ENCODE data around the gene FAM120B.

FAM120B gene

DNA sequence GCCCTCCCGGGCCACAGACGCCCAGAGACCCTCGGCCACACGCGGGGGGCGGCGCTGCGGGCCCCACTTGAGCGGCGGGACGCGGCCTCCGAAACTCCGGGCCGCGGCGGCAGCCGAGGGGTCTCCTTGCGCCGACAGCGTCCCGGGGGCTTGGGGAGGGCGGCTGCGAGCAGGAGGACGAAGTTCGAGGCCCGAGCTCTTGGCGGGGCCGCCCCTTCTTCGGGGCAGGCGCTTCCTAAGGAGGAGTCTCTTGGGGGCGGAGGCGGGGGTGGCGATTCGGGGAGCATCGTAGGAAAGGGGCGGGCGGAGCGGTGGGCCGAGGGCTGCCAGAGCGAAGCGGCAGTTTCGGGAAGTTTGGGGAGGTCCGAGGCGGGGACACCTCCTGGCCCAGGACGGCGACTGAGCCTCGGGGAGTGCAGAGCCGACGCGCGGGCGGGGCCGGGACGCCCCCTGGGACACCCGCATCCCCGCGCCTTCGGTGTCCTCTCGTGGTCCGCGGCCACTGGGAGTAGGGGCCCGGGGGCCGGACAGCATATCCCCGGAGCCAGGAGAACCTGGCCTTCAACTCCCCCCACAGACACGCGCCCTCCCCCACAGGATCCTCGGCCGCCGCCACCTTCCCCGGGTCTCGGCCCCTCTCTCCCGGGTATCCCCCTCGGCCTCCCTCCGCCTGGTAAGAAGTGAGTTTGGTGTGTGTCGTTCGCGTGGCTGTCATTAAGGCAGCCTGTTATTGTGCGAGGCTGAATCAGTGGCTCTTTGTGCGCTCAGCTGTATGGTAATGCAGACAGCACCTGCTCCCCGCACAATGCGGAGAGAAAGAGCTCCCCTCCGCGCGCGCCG is 15.1 kb upstream of the FAM120B start:
- H3K9me3 ChIP-seq (ENCODE audit: control extremely low read depth in 1 of 5, control insufficient read depth in 4 of 5, insufficient read depth in 2 of 5, low read depth in 1 of 5, low read length in 4 of 5): no peaks in the 10 kb centered on the region
- H3K27ac ChIP-seq (ENCODE audit: insufficient read depth in 1 of 2, low read depth in 1 of 2, low read length in 2 of 2, poor library complexity in 1 of 2, severe bottlenecking in 2 of 2): no peak overlapping the region
- H3K36me3 ChIP-seq (ENCODE audit: control insufficient read depth in 4 of 4, insufficient read depth in 4 of 4, low read length in 3 of 4): no peaks in the 10 kb centered on the region
- peak overlapping the region; percentile 8 to 85 (median 50) for H3K4me3 ChIP-seq (ENCODE audit: control insufficient read depth in 1 of 7, extremely low read depth in 1 of 7, insufficient read depth in 4 of 7, low read depth in 2 of 7, low read length in 6 of 7)
- H3K27me3 ChIP-seq (replicated peaks in 2 of 5; ENCODE audit: control insufficient read depth in 4 of 5, insufficient read depth in 5 of 5, low read length in 4 of 5): peaks cover 9 to 99% (median 51%) of the 10 kb centered on the region in 5 experiments
- H3K4me1 ChIP-seq (ENCODE audit: control extremely low read depth in 1 of 4, control insufficient read depth in 4 of 4, insufficient read depth in 4 of 4, low read length in 3 of 4): peaks cover 0 to 78% (median 62%) of the 10 kb centered on the region in 4 experiments
- WGBS (ENCODE audit: insufficient coverage): under 1% methylated on average over 76 of the region's 87 CpGs
- ChIA-PET POLR2A (no interaction called here), CTCF (interaction anchor here (1.0 to 1.6 kb wide), 3 partner anchors 14 to 280 kb away, joined by 3 to 4 read pairs (median 3); no protein-coding TSS in a partner anchor)
- peak; percentile 49 to 60 (median 53) for DNase-seq

DNA sequence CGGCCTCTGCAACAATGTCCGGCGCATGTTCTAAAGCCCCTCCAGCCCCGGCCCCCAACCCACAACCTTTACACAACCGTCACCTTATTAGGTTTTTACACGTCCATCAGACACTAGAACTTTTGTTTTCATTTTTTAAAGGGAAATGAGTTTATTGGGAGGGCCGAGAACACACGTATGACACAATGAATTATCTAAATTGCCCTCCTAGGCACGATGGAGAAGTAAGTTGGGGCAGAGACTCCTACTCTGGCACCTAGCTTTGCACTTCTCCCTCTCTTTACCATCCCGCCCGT is 14.5 kb upstream of the FAM120B start:
- ChIA-PET CTCF (interaction anchor here (1.0 to 1.6 kb wide), 3 partner anchors 14 to 280 kb away, joined by 3 to 4 read pairs (median 3); no protein-coding TSS in a partner anchor), POLR2A (no interaction called here)
- H3K4me1 ChIP-seq (ENCODE audit: control extremely low read depth in 1 of 4, control insufficient read depth in 4 of 4, insufficient read depth in 4 of 4, low read length in 3 of 4): peaks cover 0 to 82% (median 62%) of the 10 kb centered on the region in 4 experiments
- WGBS (ENCODE audit: insufficient coverage): 0% methylated on average over 7 of the region's 11 CpGs
- no peaks in the 10 kb centered on the region for H3K36me3 ChIP-seq (ENCODE audit: control insufficient read depth in 4 of 4, insufficient read depth in 4 of 4, low read length in 3 of 4)
- peaks cover 9 to 99% (median 51%) of the 10 kb centered on the region in 5 experiments for H3K27me3 ChIP-seq (replicated peaks in 2 of 5; ENCODE audit: control insufficient read depth in 4 of 5, insufficient read depth in 5 of 5, low read length in 4 of 5)
- H3K4me3 ChIP-seq (ENCODE audit: control insufficient read depth in 1 of 7, extremely low read depth in 1 of 7, insufficient read depth in 4 of 7, low read depth in 2 of 7, low read length in 6 of 7): peak overlapping the region in 5 of 7 experiments; percentile 29 to 85 (median 50)
- no peaks in the 10 kb centered on the region for H3K9me3 ChIP-seq (ENCODE audit: control extremely low read depth in 1 of 5, control insufficient read depth in 4 of 5, insufficient read depth in 2 of 5, low read depth in 1 of 5, low read length in 4 of 5)
- H3K27ac ChIP-seq (ENCODE audit: insufficient read depth in 1 of 2, low read depth in 1 of 2, low read length in 2 of 2, poor library complexity in 1 of 2, severe bottlenecking in 2 of 2): no peak overlapping the region
- no peak for DNase-seq

DNA sequence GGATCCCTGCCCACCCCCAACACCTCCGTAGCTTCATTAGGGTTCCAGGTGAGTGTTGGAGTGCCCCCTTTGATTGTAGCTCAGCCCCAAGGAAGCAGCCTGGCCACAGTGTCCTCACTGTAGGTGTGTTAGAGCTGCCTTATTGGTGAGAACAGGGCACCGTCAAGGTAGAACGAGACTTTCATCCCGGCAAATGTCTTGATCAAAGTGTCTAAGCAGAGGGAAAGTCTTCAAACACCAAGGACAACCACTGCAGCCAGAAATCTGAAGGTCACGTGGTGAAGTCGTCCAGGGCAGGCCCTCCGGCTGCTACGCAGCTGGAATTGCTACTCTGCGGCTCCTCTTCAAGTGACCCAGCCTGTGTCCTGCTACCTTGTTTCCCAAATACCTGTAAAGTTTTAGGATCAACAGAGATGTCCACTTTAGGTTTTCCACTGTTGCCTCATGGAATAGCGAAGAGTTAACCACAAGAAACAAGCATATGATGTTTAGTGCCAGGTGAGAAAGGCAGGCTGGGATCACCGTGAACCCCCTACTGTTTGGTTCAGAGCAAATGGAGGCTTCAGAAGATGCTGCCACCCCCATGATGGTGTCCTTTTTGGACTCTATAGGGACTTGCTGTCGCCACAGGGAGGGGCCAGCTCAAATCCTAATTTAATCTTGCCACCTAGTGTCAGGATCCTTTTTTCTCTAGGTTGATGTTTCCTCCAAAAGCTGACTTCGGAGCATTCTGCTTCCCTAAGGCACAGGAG is 14.0 kb upstream of the FAM120B start:
- ChIA-PET POLR2A (no interaction called here), CTCF (interaction anchor here (0.8 to 2.1 kb wide), 6 partner anchors 13 to 341 kb away, joined by 3 to 5 read pairs (median 4); no protein-coding TSS in a partner anchor)
- Histone ChIP-seq H3K9me3 (ENCODE audit: control extremely low read depth in 1 of 5, control insufficient read depth in 4 of 5, insufficient read depth in 2 of 5, low read depth in 1 of 5, low read length in 4 of 5) (no peaks in the 10 kb centered on the region), H3K4me1 (ENCODE audit: control extremely low read depth in 1 of 4, control insufficient read depth in 4 of 4, insufficient read depth in 4 of 4, low read length in 3 of 4) (peaks cover 0 to 84% (median 63%) of the 10 kb centered on the region in 4 experiments), H3K27ac (ENCODE audit: insufficient read depth in 1 of 2, low read depth in 1 of 2, low read length in 2 of 2, poor library complexity in 1 of 2, severe bottlenecking in 2 of 2) (no peak overlapping the region), H3K4me3 (ENCODE audit: control insufficient read depth in 1 of 7, extremely low read depth in 1 of 7, insufficient read depth in 4 of 7, low read depth in 2 of 7, low read length in 6 of 7) (peak overlapping the region in 2 of 7 experiments; percentile 50 to 85), H3K36me3 (ENCODE audit: control insufficient read depth in 4 of 4, insufficient read depth in 4 of 4, low read length in 3 of 4) (no peaks in the 10 kb centered on the region), H3K27me3 (replicated peaks in 2 of 5; ENCODE audit: control insufficient read depth in 4 of 5, insufficient read depth in 5 of 5, low read length in 4 of 5) (peaks cover 10 to 99% (median 46%) of the 10 kb centered on the region in 5 experiments)
- WGBS (ENCODE audit: insufficient coverage): 4% methylated on average over 11 of the region's 13 CpGs
- peak in 1 of 3 donors; percentile 45 for DNase-seq

DNA sequence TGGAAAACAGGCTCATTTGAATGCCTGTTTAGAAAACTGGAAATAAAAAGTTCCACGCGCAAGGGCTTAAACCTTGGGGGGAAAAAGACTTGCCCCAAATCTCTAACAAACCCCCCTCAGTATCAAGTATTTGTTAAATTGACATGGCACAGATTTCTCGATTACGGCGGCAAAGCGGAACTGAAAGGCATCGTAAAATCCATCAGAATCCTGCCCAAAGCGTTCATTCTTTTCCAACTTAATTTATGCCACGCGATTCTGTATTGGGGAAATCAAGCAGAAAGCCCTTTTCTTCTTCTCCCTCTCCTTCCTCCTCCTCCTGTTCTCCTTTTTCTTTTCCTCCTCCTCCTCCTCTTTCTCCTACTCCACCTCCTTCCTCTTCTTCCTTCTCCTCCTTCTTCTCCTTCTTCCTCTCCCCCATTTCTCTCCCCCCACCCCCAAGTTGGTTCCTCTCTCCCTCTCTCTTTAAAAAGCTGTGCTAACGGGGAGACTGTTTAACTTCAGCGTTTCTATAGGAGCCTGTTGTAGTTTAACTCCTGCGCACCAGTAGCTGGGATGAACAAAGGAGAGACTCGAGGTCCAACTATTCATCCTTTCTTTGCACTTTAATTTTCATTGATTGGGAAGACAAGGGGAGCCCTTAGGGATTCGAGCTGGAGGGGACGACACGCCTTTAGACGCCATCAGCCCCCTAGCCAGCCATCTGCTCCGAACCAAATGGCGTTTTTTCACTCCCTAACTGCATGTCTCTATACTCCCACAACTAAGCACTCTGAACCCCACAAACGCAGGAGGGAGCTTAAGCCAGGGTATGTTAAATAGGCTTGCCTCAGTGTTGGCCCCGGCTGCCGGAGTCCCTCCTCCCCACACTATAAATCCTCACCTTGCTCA is 13.0 kb upstream of the FAM120B start:
- Histone ChIP-seq H3K27ac (ENCODE audit: insufficient read depth in 1 of 2, low read depth in 1 of 2, low read length in 2 of 2, poor library complexity in 1 of 2, severe bottlenecking in 2 of 2) (no peak overlapping the region), H3K27me3 (replicated peaks in 2 of 5; ENCODE audit: control insufficient read depth in 4 of 5, insufficient read depth in 5 of 5, low read length in 4 of 5) (peaks cover 17 to 99% (median 41%) of the 10 kb centered on the region in 5 experiments), H3K36me3 (ENCODE audit: control insufficient read depth in 4 of 4, insufficient read depth in 4 of 4, low read length in 3 of 4) (no peaks in the 10 kb centered on the region), H3K4me3 (ENCODE audit: control insufficient read depth in 1 of 7, extremely low read depth in 1 of 7, insufficient read depth in 4 of 7, low read depth in 2 of 7, low read length in 6 of 7) (peak overlapping the region in 1 of 7 experiments; percentile 10), H3K4me1 (ENCODE audit: control extremely low read depth in 1 of 4, control insufficient read depth in 4 of 4, insufficient read depth in 4 of 4, low read length in 3 of 4) (peaks cover 0 to 81% (median 61%) of the 10 kb centered on the region in 4 experiments), H3K9me3 (ENCODE audit: control extremely low read depth in 1 of 5, control insufficient read depth in 4 of 5, insufficient read depth in 2 of 5, low read depth in 1 of 5, low read length in 4 of 5) (no peaks in the 10 kb centered on the region)
- no peak for DNase-seq
- 8% methylated on average over 15 of the region's 23 CpGs for WGBS (ENCODE audit: insufficient coverage)
- CTCF ChIA-PET: interaction anchor here (0.8 to 2.1 kb wide), 6 partner anchors 9 to 342 kb away, joined by 3 to 5 read pairs (median 4); no protein-coding TSS in a partner anchor
- POLR2A ChIA-PET: no interaction called here

DNA sequence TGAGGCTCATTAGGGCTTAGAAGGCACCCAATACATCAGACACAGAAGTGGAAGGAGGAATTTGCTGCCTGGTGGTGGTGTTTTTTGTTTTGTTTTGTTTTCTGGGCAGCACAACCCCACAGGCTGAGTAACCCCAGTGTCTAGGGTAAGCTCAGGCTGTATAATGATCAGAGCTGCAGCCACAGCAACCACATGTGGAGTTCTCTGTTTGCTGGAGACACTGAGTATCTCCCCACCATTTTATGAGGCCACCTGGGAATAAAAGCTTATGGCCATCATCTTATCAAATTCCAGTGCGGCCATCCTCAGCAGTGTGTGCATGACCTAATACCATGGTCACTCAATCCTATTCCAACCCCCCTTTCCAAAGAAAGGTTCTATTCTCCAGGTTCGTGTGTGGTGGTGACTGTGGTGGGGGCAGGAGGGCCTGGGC is 12.2 kb upstream of the FAM120B start:
- Histone ChIP-seq H3K4me3 (ENCODE audit: control insufficient read depth in 1 of 7, extremely low read depth in 1 of 7, insufficient read depth in 4 of 7, low read depth in 2 of 7, low read length in 6 of 7) (no peak overlapping the region), H3K9me3 (ENCODE audit: control extremely low read depth in 1 of 5, control insufficient read depth in 4 of 5, insufficient read depth in 2 of 5, low read depth in 1 of 5, low read length in 4 of 5) (no peaks in the 10 kb centered on the region), H3K36me3 (ENCODE audit: control insufficient read depth in 4 of 4, insufficient read depth in 4 of 4, low read length in 3 of 4) (no peaks in the 10 kb centered on the region), H3K27me3 (replicated peaks in 2 of 5; ENCODE audit: control insufficient read depth in 4 of 5, insufficient read depth in 5 of 5, low read length in 4 of 5) (peaks cover 17 to 99% (median 36%) of the 10 kb centered on the region in 5 experiments), H3K27ac (ENCODE audit: insufficient read depth in 1 of 2, low read depth in 1 of 2, low read length in 2 of 2, poor library complexity in 1 of 2, severe bottlenecking in 2 of 2) (no peak overlapping the region), H3K4me1 (ENCODE audit: control extremely low read depth in 1 of 4, control insufficient read depth in 4 of 4, insufficient read depth in 4 of 4, low read length in 3 of 4) (peaks cover 0 to 76% (median 57%) of the 10 kb centered on the region in 4 experiments)
- 14% methylated on average over 1 of the region's 2 CpGs for WGBS (ENCODE audit: insufficient coverage)
- CTCF ChIA-PET: interaction anchor here (0.9 to 2.1 kb wide), 5 partner anchors 9 to 343 kb away, joined by 3 to 5 read pairs (median 3); no protein-coding TSS in a partner anchor
- POLR2A ChIA-PET: no interaction called here
- DNase-seq: peak in 1 of 3 donors; percentile 32

DNA sequence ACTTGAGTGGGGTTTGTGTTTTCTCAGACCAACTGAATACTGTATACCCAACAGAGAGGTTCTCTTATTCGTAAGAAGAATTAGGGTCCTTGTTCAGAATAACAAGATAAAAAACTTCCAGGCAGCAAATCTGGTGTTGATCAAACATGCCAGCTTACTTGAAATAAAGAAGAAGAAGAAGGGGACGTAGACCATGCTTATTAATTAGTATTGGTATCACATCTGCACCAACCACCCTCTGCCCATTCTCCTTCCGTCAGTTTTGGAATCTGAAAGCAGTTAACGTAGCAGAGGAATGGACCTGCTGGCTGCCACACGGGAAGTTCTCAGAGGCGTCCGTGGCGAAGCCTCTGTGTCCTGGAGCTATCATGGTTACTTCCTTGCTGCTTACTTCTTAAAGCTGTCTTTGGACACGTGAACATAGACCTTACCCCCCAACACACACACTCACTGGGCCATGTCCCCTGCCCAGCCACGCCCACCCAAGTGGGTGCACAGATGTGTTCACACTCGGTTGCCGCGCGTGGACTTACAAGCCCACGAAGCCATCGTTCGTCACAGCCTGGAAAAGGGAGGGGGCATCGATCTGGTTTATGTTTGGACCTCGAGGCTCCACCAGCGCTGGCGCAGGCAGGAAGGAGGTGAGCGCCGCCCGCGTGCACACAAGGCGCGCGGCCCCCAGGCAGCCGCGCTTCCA is 11.6 kb upstream of the FAM120B start:
- peak overlapping the region in 6 of 7 experiments; percentile 31 to 65 (median 50) for H3K4me3 ChIP-seq (ENCODE audit: control insufficient read depth in 1 of 7, extremely low read depth in 1 of 7, insufficient read depth in 4 of 7, low read depth in 2 of 7, low read length in 6 of 7)

More for the DNA sequence above, 11.6 kb upstream of the FAM120B start:
- Histone ChIP-seq H3K36me3 (ENCODE audit: control insufficient read depth in 4 of 4, insufficient read depth in 4 of 4, low read length in 3 of 4) (no peaks in the 10 kb centered on the region), H3K27ac (ENCODE audit: insufficient read depth in 1 of 2, low read depth in 1 of 2, low read length in 2 of 2, poor library complexity in 1 of 2, severe bottlenecking in 2 of 2) (no peak overlapping the region), H3K4me1 (ENCODE audit: control extremely low read depth in 1 of 4, control insufficient read depth in 4 of 4, insufficient read depth in 4 of 4, low read length in 3 of 4) (peaks cover 0 to 70% (median 51%) of the 10 kb centered on the region in 4 experiments), H3K27me3 (replicated peaks in 2 of 5; ENCODE audit: control insufficient read depth in 4 of 5, insufficient read depth in 5 of 5, low read length in 4 of 5) (peaks cover 17 to 99% (median 36%) of the 10 kb centered on the region in 5 experiments), H3K9me3 (ENCODE audit: control extremely low read depth in 1 of 5, control insufficient read depth in 4 of 5, insufficient read depth in 2 of 5, low read depth in 1 of 5, low read length in 4 of 5) (no peaks in the 10 kb centered on the region)
- ChIA-PET CTCF (interaction anchor here (0.6 to 2.1 kb wide), 3 partner anchors 8 to 344 kb away, joined by 3 to 5 read pairs (median 5); no protein-coding TSS in a partner anchor), POLR2A (no interaction called here)
- DNase-seq: peak in 1 of 3 donors; percentile 46
- under 1% methylated on average over 28 of the region's 30 CpGs for WGBS (ENCODE audit: insufficient coverage)

Measured in common myeloid progenitor, CD34-positive (primary cell).